Retinal pigment epithelial cell (primary cell): ENCODE data around the gene RAP1GDS1.
"Not testable (repeated sequence)": the region's sequence is repeated elsewhere in the genome, so short reads cannot be mapped to it uniquely, and the experiment has no call there.

Experiments
- DNase-seq: peaks from one replicate; pipeline ENCODE4 v3.0.0-alpha.2; 2010; ENCODE audit warnings: low read depth
- H3K4me3 ChIP-seq: 2 replicates; pipeline ENCODE4 v1.5.1; 2011; ENCODE audit warnings: mild to moderate bottlenecking, low read length, control low read depth, moderate library complexity
- TF ChIP-seq, protein P1 (sequence below): conservative IDR thresholded peaks from 2 replicates; pipeline ENCODE4 v1.5.1; 2011; ENCODE audit warnings: low read depth, low read length, control low read depth, inconsistent platforms

The RAP1GDS1 gene

DNA sequence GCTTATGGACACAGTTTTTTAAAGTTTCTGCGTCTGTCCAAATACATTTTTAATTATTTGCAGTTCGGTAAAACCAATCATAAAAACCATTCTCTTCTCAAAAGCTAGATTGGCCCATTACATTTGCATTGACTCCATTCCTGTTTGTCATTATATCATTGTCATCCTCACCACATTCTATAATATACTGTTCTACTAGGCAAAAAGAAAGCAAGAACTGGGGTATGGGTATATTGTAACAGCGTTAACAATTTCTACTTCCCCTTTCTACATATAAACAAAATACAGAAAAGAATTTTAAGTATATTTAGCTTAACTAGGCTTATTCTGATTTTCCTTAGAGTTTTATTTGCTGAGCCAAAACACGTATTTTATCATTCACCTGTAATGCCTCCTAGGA lies 91.8 kb downstream of the RAP1GDS1 start:
- DNase-seq: no peak
- TF ChIP-seq, protein P1, sequence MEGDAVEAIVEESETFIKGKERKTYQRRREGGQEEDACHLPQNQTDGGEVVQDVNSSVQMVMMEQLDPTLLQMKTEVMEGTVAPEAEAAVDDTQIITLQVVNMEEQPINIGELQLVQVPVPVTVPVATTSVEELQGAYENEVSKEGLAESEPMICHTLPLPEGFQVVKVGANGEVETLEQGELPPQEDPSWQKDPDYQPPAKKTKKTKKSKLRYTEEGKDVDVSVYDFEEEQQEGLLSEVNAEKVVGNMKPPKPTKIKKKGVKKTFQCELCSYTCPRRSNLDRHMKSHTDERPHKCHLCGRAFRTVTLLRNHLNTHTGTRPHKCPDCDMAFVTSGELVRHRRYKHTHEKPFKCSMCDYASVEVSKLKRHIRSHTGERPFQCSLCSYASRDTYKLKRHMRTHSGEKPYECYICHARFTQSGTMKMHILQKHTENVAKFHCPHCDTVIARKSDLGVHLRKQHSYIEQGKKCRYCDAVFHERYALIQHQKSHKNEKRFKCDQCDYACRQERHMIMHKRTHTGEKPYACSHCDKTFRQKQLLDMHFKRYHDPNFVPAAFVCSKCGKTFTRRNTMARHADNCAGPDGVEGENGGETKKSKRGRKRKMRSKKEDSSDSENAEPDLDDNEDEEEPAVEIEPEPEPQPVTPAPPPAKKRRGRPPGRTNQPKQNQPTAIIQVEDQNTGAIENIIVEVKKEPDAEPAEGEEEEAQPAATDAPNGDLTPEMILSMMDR: no peak
- no peak overlapping the region for H3K4me3 ChIP-seq

DNA sequence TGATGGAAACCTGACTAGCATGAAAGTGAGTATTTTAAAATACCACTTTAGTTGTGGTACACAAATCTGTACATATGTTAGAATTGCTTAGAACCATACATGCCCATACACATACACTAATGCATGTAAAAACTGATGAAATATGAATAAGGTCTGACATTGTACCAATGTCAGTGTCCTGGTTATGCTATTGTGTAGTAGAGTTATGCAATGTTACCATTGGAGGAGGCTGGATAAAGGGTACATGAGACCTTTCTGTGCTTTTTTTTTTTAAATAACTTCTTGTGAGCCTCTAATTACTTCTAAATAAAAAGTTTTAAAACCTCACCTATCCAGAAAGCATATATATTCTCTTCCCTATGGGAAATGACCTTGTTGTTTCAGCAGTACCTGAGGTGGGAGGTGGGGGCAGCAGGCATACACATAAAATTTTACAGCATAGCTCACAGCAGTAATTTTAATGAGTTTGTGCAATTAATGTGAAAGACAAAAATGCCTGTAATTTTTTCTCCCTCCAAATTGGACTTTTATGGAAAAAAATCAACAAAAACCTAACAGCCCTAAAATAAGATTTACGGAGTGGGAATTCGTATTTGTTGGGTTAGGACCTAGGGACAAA lies 97.6 kb downstream of the RAP1GDS1 start:
- no peak for DNase-seq
- TF ChIP-seq, protein P1: no peak
- no peak overlapping the region for H3K4me3 ChIP-seq

DNA sequence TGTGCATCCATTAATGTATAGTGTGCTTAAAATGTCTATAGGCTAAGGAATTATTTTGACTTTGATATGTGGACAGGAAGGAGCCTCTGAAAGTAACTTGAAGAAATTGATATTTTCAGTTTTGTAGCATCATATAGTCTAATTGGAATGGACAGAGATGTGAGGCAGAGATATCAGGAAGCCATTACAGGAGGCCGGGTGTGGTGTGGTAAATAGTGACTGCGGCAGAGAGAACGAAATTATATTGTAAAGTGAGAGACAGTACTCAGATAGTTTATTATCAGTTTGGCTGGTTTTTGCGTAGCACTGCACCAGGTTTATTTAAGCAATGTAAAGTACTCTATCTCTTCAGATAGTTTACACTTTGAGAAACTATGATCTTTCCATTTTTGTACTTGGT lies 98.5 kb downstream of the RAP1GDS1 start:
- DNase-seq: no peak
- TF ChIP-seq, protein P1: no peak
- no peak overlapping the region for H3K4me3 ChIP-seq

DNA sequence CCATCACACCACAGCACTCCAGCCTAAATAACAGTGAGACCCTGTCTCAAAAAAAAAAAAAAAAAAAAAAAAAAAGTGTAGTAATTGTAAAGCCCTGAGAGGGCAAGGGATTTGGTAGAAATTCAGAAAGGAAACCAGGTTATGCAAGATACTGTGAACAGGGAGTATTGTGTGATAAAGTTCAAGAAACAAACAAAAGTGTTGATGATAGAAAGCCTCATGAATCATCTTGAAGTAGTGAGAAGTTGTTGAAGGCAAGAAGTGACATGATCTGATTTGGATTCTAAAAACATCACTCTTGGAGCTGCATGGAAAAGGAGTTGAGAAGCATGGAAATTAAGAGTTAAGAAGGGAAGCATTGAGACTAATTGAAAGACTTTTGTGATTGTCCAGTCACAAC lies 102.2 kb downstream of the RAP1GDS1 start:
- H3K4me3 ChIP-seq: no peak overlapping the region
- TF ChIP-seq, protein P1: no peak
- DNase-seq: no peak

DNA sequence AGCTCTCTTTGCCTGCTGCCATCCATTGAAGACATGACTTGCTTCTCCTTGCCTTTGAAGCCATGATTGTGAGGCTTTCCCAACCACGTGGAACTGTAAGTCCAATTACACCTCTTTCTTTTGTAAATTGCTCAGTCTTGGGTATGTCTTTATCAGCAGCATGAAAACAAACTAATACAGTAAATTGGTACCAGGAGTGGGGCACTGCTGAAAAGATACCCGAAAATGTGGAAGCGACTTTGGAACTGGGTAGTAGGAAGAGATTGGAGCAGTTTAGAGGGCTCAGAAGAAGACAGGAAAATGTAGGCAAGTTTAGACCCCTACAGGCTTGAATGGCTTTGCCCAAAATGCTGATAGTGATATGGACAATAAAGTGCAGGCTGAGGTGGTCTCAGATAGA lies 105.1 kb downstream of the RAP1GDS1 start:
- not testable (repeated sequence) for DNase-seq, H3K4me3 ChIP-seq

DNA sequence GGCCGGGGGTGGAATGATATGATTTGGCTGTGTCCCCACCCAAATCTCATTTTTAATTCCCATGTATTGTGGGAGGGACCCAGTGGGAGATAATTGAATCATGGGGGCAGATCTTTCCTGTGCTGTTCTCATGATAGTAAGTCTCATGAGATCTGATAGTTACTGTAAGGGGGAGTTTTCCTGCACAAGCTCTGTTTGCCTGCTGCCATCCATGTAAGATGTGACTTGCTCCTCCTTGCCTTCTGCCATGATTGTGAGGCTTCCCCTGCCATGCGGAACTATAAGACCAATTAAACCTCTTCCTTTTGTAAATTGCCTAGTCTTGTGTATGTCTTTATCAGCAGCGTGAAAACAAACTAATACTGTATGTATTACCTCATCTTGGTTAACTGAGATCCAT lies 106.8 kb downstream of the RAP1GDS1 start:
- not testable (repeated sequence) for H3K4me3 ChIP-seq, DNase-seq

DNA sequence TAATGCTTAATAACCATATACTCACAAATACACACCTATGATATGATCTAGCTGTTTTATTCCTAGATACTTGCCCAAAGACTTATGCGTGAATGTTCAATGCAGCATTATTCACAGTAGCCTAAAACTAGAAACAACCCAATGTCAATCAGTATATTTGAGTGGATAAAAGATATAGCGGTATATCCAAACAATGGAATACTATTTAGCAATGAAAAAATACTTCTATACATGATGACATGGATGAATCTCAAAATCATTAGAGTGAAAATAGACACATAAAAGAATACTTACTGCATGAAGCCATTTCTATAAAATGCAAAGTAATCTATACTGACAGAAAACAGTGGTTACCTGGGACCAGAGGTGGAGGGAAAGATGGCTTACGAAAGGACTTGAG lies 108.1 kb downstream of the RAP1GDS1 start:
- no peak for DNase-seq
- no peak overlapping the region for H3K4me3 ChIP-seq
- TF ChIP-seq, protein P1: no peak

DNA sequence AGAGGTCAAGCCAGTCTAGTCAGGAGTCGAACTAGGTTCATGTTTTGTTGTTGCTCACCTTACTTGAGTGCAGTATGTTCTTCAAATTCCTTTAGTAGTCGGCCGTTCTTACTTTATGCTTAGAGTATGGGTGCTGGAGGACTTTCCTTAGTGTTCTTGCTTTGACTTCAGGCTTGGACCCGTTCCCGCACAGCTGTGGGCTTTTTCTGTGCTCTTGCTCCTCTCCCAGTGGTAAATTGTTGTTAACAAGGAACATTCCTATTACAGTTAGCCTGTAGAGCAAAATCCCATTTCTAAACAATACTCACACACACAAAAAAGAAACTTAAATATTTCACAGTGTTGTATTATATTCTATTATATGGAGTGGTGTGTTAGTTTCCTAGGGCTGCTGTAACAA lies 113.5 kb downstream of the RAP1GDS1 start:
- no peak for DNase-seq
- TF ChIP-seq, protein P1: no peak
- no peak overlapping the region for H3K4me3 ChIP-seq
